Measurements from ENCODE around the gene C4orf50. TPM values are rescaled to one million over a fixed set of nuclear protein-coding genes. Genes with fewer than 3 reads are reported as not detected.

Gene C4orf50
- total RNA-seq, 1 donor from 2014 or later, result 0.16 TPM

DNA sequence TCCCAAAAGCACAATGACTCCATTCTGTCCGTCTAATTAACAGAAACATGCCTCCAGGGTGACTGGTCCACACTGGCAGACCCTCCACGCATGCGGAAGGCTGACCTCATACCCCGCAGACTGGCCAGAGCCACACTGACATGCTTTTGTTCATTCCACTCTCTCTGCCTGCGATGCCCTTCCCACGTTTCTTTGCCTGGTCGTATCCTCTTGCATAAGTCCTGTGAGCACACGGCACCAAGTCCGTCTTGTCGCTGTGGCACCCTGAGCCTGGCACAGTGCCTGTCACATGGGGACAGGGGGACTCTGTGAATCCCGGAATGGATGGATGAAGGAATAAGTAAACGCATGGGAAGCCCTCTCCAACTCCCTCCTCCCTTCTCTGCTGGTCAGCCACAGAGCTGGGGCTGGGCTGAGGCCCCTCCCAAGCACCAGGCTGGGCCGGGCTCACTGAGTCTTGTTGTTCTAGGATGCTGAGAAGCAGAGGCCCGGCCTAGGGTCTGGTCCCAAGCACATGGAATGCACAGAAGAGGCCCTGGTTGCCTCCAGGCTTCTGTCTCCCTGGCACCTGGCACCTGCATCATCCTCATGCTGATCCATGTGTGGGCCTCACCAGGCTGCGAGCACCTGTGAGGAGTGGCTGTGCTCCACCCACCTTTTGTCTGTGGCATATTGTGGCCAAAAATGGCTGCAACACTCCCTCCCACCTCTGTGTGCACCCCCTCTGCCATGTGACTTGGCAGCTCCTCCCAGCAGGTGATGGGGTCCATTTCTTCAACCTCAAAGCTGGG lies 38.9 kb upstream of the C4orf50 start:
- FAIRE-seq (no peak), DNase-seq (ENCODE audit: low read depth) (no peak)
- peaks cover 34% of the 10 kb centered on the region for H3K9me3 Mint-ChIP-seq (ENCODE audit: unreplicated experiment)
- Histone ChIP-seq H3K9ac (ENCODE audit: low read length) (no peak overlapping the region), H3K4me2 (ENCODE audit: low read length) (no peak overlapping the region), H3K36me3 (ENCODE audit: insufficient read depth, low read length) (no peaks in the 10 kb centered on the region), H3K9me3 (ENCODE audit: insufficient read depth, low read depth, low read length) (peaks cover 29% of the 10 kb centered on the region), H3K79me2 (ENCODE audit: insufficient read depth, low read length) (no peaks in the 10 kb centered on the region), H3K27me3 (ENCODE audit: insufficient read depth, low read length) (no peaks in the 10 kb centered on the region), H3K4me1 (ENCODE audit: insufficient read depth, low read length) (no peaks in the 10 kb centered on the region), H4K20me1 (ENCODE audit: insufficient read depth, low read length) (no peaks in the 10 kb centered on the region), H3K4me3 (ENCODE audit: insufficient read depth, low read depth, low read length) (no peak overlapping the region), H2AFZ (ENCODE audit: low read depth, low read length) (no peak overlapping the region), H3K27ac (ENCODE audit: low read depth, low read length) (no peak overlapping the region)
- no peaks in the 10 kb centered on the region for H3K4me1 Mint-ChIP-seq (ENCODE audit: low read depth, unreplicated experiment)
- peaks cover 4% of the 10 kb centered on the region for H3K27me3 Mint-ChIP-seq (ENCODE audit: low read depth, unreplicated experiment)
- no peak overlapping the region for H3K4me3 Mint-ChIP-seq (ENCODE audit: unreplicated experiment)
- TF ChIP-seq, protein P1, sequence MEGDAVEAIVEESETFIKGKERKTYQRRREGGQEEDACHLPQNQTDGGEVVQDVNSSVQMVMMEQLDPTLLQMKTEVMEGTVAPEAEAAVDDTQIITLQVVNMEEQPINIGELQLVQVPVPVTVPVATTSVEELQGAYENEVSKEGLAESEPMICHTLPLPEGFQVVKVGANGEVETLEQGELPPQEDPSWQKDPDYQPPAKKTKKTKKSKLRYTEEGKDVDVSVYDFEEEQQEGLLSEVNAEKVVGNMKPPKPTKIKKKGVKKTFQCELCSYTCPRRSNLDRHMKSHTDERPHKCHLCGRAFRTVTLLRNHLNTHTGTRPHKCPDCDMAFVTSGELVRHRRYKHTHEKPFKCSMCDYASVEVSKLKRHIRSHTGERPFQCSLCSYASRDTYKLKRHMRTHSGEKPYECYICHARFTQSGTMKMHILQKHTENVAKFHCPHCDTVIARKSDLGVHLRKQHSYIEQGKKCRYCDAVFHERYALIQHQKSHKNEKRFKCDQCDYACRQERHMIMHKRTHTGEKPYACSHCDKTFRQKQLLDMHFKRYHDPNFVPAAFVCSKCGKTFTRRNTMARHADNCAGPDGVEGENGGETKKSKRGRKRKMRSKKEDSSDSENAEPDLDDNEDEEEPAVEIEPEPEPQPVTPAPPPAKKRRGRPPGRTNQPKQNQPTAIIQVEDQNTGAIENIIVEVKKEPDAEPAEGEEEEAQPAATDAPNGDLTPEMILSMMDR (IDR thresholded peaks at IDR 0.05; ENCODE audit: insufficient read depth, low read depth, low read length), result no peak
- no peak for TF ChIP-seq EZH2 (IDR thresholded peaks at IDR 0.05; ENCODE audit: insufficient read depth, low read length)
- H3K27ac Mint-ChIP-seq (ENCODE audit: unreplicated experiment), result no peak overlapping the region
- peaks cover 1% of the 10 kb centered on the region for H3K36me3 Mint-ChIP-seq (ENCODE audit: low read depth, unreplicated experiment)

DNA sequence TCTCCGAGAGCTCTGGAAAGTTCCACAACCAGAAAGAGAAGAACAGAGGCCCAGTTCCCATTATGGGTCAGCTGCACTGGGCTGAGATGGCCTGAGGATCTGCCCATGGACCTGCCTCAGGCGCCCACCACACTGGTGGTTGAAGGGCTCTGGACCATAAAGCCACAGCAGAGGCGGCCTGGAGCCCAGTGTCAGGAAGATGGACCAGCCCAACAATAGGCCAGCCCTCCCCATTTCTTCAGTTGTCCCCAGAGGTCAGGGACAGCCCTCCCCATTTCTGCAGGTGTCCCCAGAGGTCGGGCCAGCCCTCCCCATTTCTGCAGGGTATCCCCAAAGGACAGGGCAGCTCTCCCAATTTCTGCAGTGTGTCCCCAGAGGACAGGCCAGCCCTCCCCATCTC lies 37.2 kb upstream of the C4orf50 start:
- Histone ChIP-seq H3K27me3 (ENCODE audit: insufficient read depth, low read length) (no peaks in the 10 kb centered on the region), H3K4me1 (ENCODE audit: insufficient read depth, low read length) (no peaks in the 10 kb centered on the region), H3K4me2 (ENCODE audit: low read length) (no peak overlapping the region), H3K9ac (ENCODE audit: low read length) (no peak overlapping the region), H3K4me3 (ENCODE audit: insufficient read depth, low read depth, low read length) (no peak overlapping the region), H3K79me2 (ENCODE audit: insufficient read depth, low read length) (no peaks in the 10 kb centered on the region), H2AFZ (ENCODE audit: low read depth, low read length) (no peak overlapping the region), H3K9me3 (ENCODE audit: insufficient read depth, low read depth, low read length) (peaks cover 26% of the 10 kb centered on the region), H4K20me1 (ENCODE audit: insufficient read depth, low read length) (no peaks in the 10 kb centered on the region), H3K36me3 (ENCODE audit: insufficient read depth, low read length) (no peaks in the 10 kb centered on the region), H3K27ac (ENCODE audit: low read depth, low read length) (no peak overlapping the region)
- FAIRE-seq, result no peak
- Mint-ChIP-seq H3K4me3 (ENCODE audit: unreplicated experiment) (no peak overlapping the region), H3K9me3 (ENCODE audit: unreplicated experiment) (peaks cover 26% of the 10 kb centered on the region), H3K27ac (ENCODE audit: unreplicated experiment) (no peak overlapping the region), H3K36me3 (ENCODE audit: low read depth, unreplicated experiment) (no peaks in the 10 kb centered on the region), H3K4me1 (ENCODE audit: low read depth, unreplicated experiment) (no peaks in the 10 kb centered on the region), H3K27me3 (ENCODE audit: low read depth, unreplicated experiment) (peaks cover 4% of the 10 kb centered on the region)
- TF ChIP-seq, protein P1 (IDR thresholded peaks at IDR 0.05; ENCODE audit: insufficient read depth, low read depth, low read length), result no peak
- no peak for TF ChIP-seq EZH2 (IDR thresholded peaks at IDR 0.05; ENCODE audit: insufficient read depth, low read length)
- DNase-seq (ENCODE audit: low read depth), result no peak

DNA sequence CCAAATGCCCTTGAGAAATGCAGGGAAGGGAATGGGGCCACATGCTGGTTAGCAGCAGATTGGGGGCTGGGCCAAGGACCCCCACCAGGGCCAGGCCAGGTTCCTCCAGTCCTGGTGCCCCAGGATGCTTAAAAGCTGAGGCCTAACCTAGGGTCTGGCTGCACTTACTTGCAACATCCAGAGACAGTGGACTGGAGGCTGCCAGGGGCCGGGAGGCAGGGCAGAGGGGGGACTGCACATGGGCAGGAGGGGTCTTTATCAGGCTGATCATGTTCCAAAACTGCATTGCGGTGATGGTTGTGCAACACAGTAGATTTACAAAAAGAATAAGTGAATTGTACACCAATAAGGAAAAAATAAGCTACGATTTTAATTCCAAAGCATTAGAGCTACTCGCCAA lies 36.8 kb upstream of the C4orf50 start:
- Histone ChIP-seq H2AFZ (ENCODE audit: low read depth, low read length) (no peak overlapping the region), H3K4me1 (ENCODE audit: insufficient read depth, low read length) (no peaks in the 10 kb centered on the region), H3K9me3 (ENCODE audit: insufficient read depth, low read depth, low read length) (peaks cover 23% of the 10 kb centered on the region), H3K79me2 (ENCODE audit: insufficient read depth, low read length) (no peaks in the 10 kb centered on the region), H3K27me3 (ENCODE audit: insufficient read depth, low read length) (no peaks in the 10 kb centered on the region), H3K27ac (ENCODE audit: low read depth, low read length) (no peak overlapping the region), H4K20me1 (ENCODE audit: insufficient read depth, low read length) (no peaks in the 10 kb centered on the region), H3K4me2 (ENCODE audit: low read length) (no peak overlapping the region), H3K4me3 (ENCODE audit: insufficient read depth, low read depth, low read length) (no peak overlapping the region), H3K36me3 (ENCODE audit: insufficient read depth, low read length) (no peaks in the 10 kb centered on the region), H3K9ac (ENCODE audit: low read length) (no peak overlapping the region)
- TF ChIP-seq, protein P1 (IDR thresholded peaks at IDR 0.05; ENCODE audit: insufficient read depth, low read depth, low read length), result no peak
- TF ChIP-seq EZH2 (IDR thresholded peaks at IDR 0.05; ENCODE audit: insufficient read depth, low read length), result no peak
- no peaks in the 10 kb centered on the region for H3K36me3 Mint-ChIP-seq (ENCODE audit: low read depth, unreplicated experiment)
- no peak overlapping the region for H3K4me3 Mint-ChIP-seq (ENCODE audit: unreplicated experiment)
- H3K27ac Mint-ChIP-seq (ENCODE audit: unreplicated experiment), result no peak overlapping the region
- FAIRE-seq (no peak), DNase-seq (ENCODE audit: low read depth) (no peak)
- peaks cover 23% of the 10 kb centered on the region for H3K9me3 Mint-ChIP-seq (ENCODE audit: unreplicated experiment)
- H3K27me3 Mint-ChIP-seq (ENCODE audit: low read depth, unreplicated experiment), result peaks cover 4% of the 10 kb centered on the region
- no peaks in the 10 kb centered on the region for H3K4me1 Mint-ChIP-seq (ENCODE audit: low read depth, unreplicated experiment)

Data from astrocyte (in vitro differentiated cells and primary cell).